ENCODE results near the gene CORO7.

CORO7 gene

GRCh38 chr16:4361033-4361943 lies 55.1 kb downstream of the CORO7 start:
- TF ChIP-seq, protein P1, sequence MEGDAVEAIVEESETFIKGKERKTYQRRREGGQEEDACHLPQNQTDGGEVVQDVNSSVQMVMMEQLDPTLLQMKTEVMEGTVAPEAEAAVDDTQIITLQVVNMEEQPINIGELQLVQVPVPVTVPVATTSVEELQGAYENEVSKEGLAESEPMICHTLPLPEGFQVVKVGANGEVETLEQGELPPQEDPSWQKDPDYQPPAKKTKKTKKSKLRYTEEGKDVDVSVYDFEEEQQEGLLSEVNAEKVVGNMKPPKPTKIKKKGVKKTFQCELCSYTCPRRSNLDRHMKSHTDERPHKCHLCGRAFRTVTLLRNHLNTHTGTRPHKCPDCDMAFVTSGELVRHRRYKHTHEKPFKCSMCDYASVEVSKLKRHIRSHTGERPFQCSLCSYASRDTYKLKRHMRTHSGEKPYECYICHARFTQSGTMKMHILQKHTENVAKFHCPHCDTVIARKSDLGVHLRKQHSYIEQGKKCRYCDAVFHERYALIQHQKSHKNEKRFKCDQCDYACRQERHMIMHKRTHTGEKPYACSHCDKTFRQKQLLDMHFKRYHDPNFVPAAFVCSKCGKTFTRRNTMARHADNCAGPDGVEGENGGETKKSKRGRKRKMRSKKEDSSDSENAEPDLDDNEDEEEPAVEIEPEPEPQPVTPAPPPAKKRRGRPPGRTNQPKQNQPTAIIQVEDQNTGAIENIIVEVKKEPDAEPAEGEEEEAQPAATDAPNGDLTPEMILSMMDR (IDR thresholded peaks at IDR 0.05; ENCODE audit: low read depth, low read length) = no peak
- no peak overlapping the region for H3K4me3 ChIP-seq (ENCODE audit: low read depth, low read length)

DNA sequence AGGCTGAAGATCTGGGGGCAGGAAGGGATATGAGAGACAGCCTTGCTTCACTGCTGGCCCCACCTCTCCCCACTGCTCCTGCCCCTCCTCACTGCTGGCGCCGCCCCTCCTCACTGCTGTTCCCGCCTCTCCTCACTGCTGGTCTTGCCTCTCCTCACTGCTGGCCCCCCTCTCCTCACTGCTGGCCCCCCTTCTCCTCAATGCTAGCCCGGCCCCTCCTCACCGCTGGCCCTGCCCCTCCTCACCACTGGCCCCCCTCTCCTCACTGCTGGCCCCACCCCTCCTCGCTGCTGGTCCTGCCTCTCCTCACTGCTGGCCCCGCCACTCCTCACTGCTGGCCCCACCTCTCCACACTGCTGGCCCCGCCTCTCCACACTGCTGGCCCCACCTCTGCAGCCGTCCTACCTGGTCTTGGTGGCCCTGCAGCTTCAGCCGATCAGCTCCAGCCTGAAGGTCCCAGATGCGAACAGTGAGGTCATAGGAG lies 55.8 kb downstream of the CORO7 start:
- TF ChIP-seq, protein P1 (IDR thresholded peaks at IDR 0.05; ENCODE audit: low read depth, low read length) = no peak

GRCh38 chr16:4359914-4360313 lies 56.5 kb downstream of the CORO7 start:
- TF ChIP-seq, protein P1 (IDR thresholded peaks at IDR 0.05; ENCODE audit: low read depth, low read length) = no peak
- no peak overlapping the region for H3K4me3 ChIP-seq (ENCODE audit: low read depth, low read length)

More for the DNA sequence above, 55.8 kb downstream of the CORO7 start:
- no peak overlapping the region for H3K4me3 ChIP-seq (ENCODE audit: low read depth, low read length)

- TF ChIP-seq, protein P1 (IDR thresholded peaks at IDR 0.05; ENCODE audit: low read depth, low read length) = peak; percentile 90
These were observed 57.4 kb downstream of the CORO7 start for GRCh38 chr16:4358831-4359561.

GRCh38 chr16:4358236-4358635 lies 58.2 kb downstream of the CORO7 start:
- H3K4me3 ChIP-seq (ENCODE audit: low read depth, low read length) = no peak overlapping the region
- TF ChIP-seq, protein P1 (IDR thresholded peaks at IDR 0.05; ENCODE audit: low read depth, low read length) = no peak

More at GRCh38 chr16:4358831-4359561, 57.4 kb downstream of the CORO7 start:
- H3K4me3 ChIP-seq (ENCODE audit: low read depth, low read length) = no peak overlapping the region

DNA sequence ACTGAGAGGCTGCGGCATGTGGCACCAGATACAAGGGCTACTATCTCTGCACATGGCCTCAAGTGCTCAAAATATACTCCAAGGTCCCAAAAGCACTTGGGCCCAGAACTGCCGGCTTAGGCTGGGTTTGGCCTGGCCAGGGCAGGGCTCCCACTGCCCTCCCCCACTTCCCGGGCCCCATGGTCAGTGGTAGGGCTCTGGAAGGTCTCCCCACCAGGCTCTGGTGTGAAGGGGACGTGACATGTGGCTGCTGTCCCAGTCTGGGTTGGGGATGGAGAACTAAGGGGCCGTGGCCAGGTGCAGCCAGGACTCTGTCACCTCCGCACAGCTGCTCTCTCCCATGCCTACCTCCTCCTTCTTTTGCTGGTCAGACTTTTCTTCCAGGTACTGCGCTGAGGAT lies 59.6 kb downstream of the CORO7 start:
- H3K4me3 ChIP-seq (ENCODE audit: low read depth, low read length) = no peak overlapping the region
- TF ChIP-seq, protein P1 (IDR thresholded peaks at IDR 0.05; ENCODE audit: low read depth, low read length) = no peak
